ENCODE measurements around the gene CBX5.

- TF ChIP-seq, protein P1, sequence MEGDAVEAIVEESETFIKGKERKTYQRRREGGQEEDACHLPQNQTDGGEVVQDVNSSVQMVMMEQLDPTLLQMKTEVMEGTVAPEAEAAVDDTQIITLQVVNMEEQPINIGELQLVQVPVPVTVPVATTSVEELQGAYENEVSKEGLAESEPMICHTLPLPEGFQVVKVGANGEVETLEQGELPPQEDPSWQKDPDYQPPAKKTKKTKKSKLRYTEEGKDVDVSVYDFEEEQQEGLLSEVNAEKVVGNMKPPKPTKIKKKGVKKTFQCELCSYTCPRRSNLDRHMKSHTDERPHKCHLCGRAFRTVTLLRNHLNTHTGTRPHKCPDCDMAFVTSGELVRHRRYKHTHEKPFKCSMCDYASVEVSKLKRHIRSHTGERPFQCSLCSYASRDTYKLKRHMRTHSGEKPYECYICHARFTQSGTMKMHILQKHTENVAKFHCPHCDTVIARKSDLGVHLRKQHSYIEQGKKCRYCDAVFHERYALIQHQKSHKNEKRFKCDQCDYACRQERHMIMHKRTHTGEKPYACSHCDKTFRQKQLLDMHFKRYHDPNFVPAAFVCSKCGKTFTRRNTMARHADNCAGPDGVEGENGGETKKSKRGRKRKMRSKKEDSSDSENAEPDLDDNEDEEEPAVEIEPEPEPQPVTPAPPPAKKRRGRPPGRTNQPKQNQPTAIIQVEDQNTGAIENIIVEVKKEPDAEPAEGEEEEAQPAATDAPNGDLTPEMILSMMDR (IDR thresholded peaks at IDR 0.05): no peak
- no peak for TF ChIP-seq POLR2AphosphoS5 (IDR thresholded peaks at IDR 0.05; ENCODE audit: low read depth, low read length)
- TF ChIP-seq, protein P2, sequence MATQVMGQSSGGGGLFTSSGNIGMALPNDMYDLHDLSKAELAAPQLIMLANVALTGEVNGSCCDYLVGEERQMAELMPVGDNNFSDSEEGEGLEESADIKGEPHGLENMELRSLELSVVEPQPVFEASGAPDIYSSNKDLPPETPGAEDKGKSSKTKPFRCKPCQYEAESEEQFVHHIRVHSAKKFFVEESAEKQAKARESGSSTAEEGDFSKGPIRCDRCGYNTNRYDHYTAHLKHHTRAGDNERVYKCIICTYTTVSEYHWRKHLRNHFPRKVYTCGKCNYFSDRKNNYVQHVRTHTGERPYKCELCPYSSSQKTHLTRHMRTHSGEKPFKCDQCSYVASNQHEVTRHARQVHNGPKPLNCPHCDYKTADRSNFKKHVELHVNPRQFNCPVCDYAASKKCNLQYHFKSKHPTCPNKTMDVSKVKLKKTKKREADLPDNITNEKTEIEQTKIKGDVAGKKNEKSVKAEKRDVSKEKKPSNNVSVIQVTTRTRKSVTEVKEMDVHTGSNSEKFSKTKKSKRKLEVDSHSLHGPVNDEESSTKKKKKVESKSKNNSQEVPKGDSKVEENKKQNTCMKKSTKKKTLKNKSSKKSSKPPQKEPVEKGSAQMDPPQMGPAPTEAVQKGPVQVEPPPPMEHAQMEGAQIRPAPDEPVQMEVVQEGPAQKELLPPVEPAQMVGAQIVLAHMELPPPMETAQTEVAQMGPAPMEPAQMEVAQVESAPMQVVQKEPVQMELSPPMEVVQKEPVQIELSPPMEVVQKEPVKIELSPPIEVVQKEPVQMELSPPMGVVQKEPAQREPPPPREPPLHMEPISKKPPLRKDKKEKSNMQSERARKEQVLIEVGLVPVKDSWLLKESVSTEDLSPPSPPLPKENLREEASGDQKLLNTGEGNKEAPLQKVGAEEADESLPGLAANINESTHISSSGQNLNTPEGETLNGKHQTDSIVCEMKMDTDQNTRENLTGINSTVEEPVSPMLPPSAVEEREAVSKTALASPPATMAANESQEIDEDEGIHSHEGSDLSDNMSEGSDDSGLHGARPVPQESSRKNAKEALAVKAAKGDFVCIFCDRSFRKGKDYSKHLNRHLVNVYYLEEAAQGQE (IDR thresholded peaks at IDR 0.05; ENCODE audit: insufficient read depth in 1 of 2, low read depth in 2 of 2, low read length in 1 of 2): no peak
Observed at GRCh38 chr12:54199917-54200316, 80.0 kb downstream of the CBX5 start.
